Mucosa of descending colon (tissue), 3 donors: ENCODE results near the gene ERC1. TPM values are rescaled to one million over a fixed set of nuclear protein-coding genes. Genes with fewer than 3 reads are reported as not detected.
"Not testable (repeated sequence)": the region's sequence is repeated elsewhere in the genome, so short reads cannot be mapped to it uniquely, and the experiment has no call there.

Source experiments
- ATAC-seq: fragments of 200-7000 bp; cut with Tn5 transposase; one replicate; pipeline ENCODE4 v1.9.1; 2020; ENCODE audit warnings: mild to moderate bottlenecking, moderate library complexity
- DNase-seq, 3 donors: peaks; one replicate each; pipeline ENCODE4 v3.0.0-alpha.2; 2020
- H3K36me3 ChIP-seq: fragments of 200-600 bp; one replicate; pipeline ENCODE4 v1.8.0; 2021; ENCODE audit warnings: low read depth, mild to moderate bottlenecking
- H3K4me1 ChIP-seq: fragments of 200-600 bp; one replicate; pipeline ENCODE4 v1.8.0; 2021; ENCODE audit warnings: low read depth, mild to moderate bottlenecking
- H3K4me3 ChIP-seq: fragments of 200-600 bp; one replicate; pipeline ENCODE4 v1.8.0; 2021; ENCODE audit warnings: mild to moderate bottlenecking
- H3K9me3 ChIP-seq: fragments of 200-600 bp; one replicate; pipeline ENCODE4 v1.8.0; 2021; ENCODE audit warnings: mild to moderate bottlenecking
- intact Hi-C, 2 donors: fragments of 100-400 bp; cut with DNase I in 1 of 2; cut with micrococcal nuclease in 1 of 2; formaldehyde crosslinking; loops; one replicate each; pipeline versions ENCODE4 v1.11.0 to v1.11.1; 2022; cut with DNase I, micrococcal nuclease
- total RNA-seq, 3 donors: library from RNA; stranded (reverse); fragmentation: NEBNext Ultra II Directional in 2 of 3; extraction: Animal tissue kit (Norgen Biotek cat#: 25700) in 2 of 3; gene quantifications; one replicate each; pipeline versions ENCODE4 v1.2.1 to v1.2.4, GENCODE V29; 2021 to 2023
- TF ChIP-seq, protein P1 (sequence below): fragments of 200-600 bp; IDR thresholded peaks from one replicate; pipeline ENCODE4 v1.8.0; 2022; ENCODE audit warnings: antibody characterized with exemption, mild to moderate bottlenecking
- donor health status: DM: no; HTN: no; CAD: no; lungs with moderate emphysema.
- donor health status: DM: no; HTN: no; CAD: no.
- donor health status: DM: no; HTN: yes; CAD: no.

Gene ERC1
- total RNA-seq, 3 donors from 2014 or later, result 42.6 to 76.3 (median 49.6) TPM

DNA sequence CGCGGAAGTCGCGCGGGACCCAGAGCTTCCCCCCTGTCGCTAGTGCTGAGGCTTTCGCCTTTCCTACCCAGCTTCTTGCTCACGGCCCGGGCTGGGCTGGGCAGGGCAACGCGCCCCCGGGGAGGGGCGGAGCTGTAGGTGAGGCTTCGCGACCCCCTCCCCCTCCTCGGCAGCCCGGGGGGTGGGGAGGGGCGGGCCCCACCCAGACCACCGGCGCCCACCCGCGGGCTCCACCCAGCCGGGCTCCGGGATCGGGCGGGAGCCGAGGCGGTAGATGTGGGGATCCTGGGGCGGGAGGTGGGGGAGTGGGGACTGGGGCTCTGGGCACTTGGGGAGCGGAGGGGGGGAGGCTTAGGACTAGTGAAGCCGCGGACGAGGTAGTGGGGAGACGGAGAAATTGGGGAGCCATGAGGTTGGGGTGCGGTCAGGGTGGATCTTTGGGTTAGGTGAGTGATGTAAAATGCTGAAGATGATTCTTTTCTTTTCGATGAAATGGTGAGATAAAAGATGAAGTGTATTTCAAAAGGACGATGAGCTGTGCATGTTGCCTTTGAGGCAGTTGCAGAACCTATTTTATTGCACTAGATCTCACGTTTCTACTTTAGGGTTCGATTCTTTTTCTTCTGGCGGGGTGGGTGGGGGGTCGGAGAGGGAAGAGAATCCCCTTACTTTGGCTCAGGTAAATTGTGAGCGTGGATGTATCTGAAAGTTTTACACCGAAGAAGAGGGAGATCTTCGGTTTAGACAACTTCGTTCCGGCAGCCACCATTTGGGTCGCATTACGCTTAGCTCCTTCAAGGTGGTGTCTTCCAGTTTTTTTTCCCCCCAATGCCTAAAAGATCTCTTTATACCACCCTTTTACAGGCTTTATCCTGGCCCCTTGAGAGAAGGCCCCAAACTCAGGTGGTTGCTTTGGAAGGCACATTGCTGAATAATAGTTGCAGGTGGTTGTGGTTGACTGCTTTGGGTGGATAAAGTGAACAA is 619 bp downstream of the ERC1 start:
- intact Hi-C loops, result no loop called here
- DNase-seq, result peak in 1 of 3 donors; percentile 33
- TF ChIP-seq, protein P1, sequence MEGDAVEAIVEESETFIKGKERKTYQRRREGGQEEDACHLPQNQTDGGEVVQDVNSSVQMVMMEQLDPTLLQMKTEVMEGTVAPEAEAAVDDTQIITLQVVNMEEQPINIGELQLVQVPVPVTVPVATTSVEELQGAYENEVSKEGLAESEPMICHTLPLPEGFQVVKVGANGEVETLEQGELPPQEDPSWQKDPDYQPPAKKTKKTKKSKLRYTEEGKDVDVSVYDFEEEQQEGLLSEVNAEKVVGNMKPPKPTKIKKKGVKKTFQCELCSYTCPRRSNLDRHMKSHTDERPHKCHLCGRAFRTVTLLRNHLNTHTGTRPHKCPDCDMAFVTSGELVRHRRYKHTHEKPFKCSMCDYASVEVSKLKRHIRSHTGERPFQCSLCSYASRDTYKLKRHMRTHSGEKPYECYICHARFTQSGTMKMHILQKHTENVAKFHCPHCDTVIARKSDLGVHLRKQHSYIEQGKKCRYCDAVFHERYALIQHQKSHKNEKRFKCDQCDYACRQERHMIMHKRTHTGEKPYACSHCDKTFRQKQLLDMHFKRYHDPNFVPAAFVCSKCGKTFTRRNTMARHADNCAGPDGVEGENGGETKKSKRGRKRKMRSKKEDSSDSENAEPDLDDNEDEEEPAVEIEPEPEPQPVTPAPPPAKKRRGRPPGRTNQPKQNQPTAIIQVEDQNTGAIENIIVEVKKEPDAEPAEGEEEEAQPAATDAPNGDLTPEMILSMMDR, result no peak

DNA sequence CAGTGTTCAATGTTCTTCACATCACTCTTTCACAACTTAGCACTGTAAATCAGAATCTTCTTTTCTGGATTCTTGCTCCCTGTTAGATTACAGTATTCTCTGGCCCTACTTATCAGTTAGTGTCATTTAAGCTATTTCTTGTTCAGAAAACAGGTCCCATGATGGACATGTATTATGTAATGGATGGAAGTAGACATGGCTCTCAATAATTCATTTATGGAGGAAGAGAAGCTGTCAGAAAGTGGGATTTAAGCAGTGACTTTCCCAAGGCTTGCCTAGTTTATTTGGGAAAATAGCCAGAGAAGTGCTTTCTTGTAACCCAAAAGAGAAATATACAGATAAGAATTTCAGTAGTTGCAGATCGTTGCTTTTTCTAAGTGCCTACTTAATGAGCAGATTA is 1.6 kb downstream of the ERC1 start:
- no peak for ATAC-seq
- no peak for DNase-seq
- Histone ChIP-seq H3K4me3 (no peak overlapping the region), H3K4me1 (peaks cover 23% of the 10 kb centered on the region), H3K36me3 (no peaks in the 10 kb centered on the region), H3K9me3 (no peaks in the 10 kb centered on the region)
- intact Hi-C loops, result no loop called here
- TF ChIP-seq, protein P1, result no peak

More for the DNA sequence above, 619 bp downstream of the ERC1 start:
- peaks cover 23% of the 10 kb centered on the region for H3K4me1 ChIP-seq
- no peaks in the 10 kb centered on the region for H3K9me3 ChIP-seq
- peak overlapping the region; percentile 63 for H3K4me3 ChIP-seq
- peak; percentile 38 for ATAC-seq
- no peaks in the 10 kb centered on the region for H3K36me3 ChIP-seq

DNA sequence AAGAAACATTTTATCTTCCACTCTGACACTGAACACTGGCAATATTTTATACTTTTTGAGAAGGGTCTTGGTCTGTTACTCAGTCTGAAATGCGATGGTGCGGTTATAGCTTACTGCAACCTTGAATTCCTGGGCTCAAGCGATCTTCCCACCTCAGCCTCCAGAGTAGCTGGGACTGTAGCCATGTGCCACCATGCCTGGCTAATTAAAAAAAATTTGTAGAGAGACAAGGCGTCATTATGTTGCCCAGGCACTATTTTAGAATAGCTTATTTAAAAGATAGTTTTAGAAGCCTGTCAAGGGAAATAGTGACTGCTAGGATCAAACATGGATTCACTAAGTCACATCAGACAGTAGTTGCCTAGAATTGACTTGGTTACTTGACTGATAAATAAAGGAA is 5.9 kb downstream of the ERC1 start:
- peaks cover 10% of the 10 kb centered on the region for H3K4me1 ChIP-seq
- TF ChIP-seq, protein P1, result no peak
- no peaks in the 10 kb centered on the region for H3K36me3 ChIP-seq
- no peak for ATAC-seq
- H3K9me3 ChIP-seq, result no peaks in the 10 kb centered on the region
- no peak for DNase-seq
- H3K4me3 ChIP-seq, result no peak overlapping the region
- intact Hi-C loops, result no loop called here

DNA sequence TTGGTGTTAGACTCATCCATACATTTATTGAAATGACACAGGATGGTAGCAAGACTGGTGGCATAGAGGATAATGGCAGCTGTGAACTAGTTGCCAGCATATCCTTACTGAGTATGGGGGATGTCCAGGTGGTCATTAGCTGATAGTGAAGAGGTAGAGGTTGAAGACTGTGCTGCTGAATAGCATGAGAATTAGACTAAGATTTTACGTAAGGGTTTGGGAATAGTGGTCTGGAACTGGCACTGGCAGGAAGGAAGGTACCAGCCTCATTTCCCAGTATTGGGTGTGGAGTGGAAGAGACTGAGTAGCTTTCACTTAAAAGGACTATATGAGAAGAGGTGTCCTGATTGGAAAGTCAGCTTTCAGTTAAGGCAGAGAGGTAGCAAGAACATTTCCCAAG is 6.5 kb downstream of the ERC1 start:
- TF ChIP-seq, protein P1, result no peak
- H3K4me1 ChIP-seq, result peaks cover 6% of the 10 kb centered on the region

DNA sequence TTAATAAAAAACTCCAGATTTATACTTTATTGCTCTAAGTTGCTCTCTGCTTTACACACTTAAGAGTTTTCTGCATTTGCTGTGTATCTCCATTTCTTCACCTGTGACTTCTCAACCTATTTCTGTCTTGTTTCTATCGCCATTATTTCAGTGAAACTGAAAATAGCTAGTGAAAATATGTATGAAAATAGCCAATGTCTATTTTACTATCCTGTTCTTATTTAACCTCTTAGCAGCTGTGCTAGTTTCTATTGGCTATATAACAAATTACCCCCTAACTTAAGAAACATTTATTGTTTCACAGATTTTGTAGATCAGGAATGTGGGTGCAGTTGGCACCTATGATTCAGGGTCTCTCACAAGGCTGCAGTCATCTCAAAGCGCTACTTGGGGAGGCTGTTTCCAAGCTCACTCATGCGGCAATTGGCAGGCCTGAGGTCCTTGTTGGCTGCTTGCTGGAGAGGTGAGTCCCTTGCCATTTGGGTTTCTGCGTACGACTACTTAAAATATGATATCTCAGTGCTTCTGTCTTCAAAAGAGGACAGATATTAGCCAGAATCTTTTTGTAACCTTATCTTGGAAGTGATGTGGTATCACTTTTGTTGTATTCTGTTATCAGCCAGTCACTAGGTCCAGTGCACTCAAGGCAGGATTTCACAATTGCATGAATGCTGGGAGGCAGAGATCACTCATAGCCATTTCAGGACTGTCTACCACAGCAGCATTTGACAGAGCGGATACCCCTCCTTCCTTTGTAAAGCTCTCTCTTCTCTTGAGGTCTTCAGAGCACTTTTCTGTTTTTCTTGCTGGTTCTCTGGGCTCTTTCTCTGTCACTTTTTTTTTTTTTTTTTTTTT is 7.2 kb downstream of the ERC1 start:
- TF ChIP-seq, protein P1, result no peak

More for the DNA sequence above, 6.5 kb downstream of the ERC1 start:
- no peak for ATAC-seq
- no peak for DNase-seq
- H3K36me3 ChIP-seq, result no peaks in the 10 kb centered on the region
- intact Hi-C loops, result no loop called here
- no peaks in the 10 kb centered on the region for H3K9me3 ChIP-seq
- no peak overlapping the region for H3K4me3 ChIP-seq

DNA sequence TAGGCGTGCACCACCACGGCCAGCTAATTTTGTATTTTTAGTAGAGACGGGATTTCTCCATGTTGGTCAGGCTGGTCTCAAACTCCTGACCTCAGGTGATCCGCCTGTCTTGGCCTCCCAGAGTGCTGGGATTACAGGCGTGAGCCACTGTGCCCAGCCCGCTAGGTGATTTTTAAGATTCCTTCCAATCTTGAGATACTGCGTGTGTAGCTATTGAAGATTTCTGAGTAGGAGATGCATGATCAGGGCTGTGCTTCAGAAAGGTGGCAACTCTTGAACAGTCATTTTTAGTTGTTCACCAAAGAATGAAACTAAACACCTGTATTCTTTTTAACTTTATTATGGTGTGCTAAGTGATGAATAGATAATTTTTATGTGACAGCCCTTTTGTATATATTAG is 8.7 kb downstream of the ERC1 start:
- DNase-seq, H3K4me3 ChIP-seq, H3K36me3 ChIP-seq, ATAC-seq, H3K9me3 ChIP-seq, H3K4me1 ChIP-seq, intact Hi-C loops: not testable (repeated sequence)

More for the DNA sequence above, 7.2 kb downstream of the ERC1 start:
- Histone ChIP-seq H3K4me1 (no peaks in the 10 kb centered on the region), H3K9me3 (no peaks in the 10 kb centered on the region), H3K36me3 (no peaks in the 10 kb centered on the region), H3K4me3 (no peak overlapping the region)
- intact Hi-C loops, result no loop called here
- DNase-seq, result no peak
- ATAC-seq, result no peak
